H1 (cell line): ENCODE results near the gene RARRES2. TPM values are rescaled to one million over a fixed set of nuclear protein-coding genes. Genes with fewer than 3 reads are reported as not detected.
A peak's percentile ranks its signal among the peaks of the same experiment; 100 is the strongest.

Experiments
- BACH1 ChIP-seq: IDR thresholded peaks from 2 replicates; pipeline ENCODE4 v1.6.1; 2012; ENCODE audit warnings: low read length, improper control_type of control experiment
- CBX8 ChIP-seq: fragments of 300-800, 300-1000 bp; sonication (generic); IDR thresholded peaks from 2 replicates; pipeline ENCODE4 v1.7.1; 2016; ENCODE audit warnings: low read depth, low read length, borderline replicate concordance
- CHD7 ChIP-seq: fragments of 300-600 bp; sonication (generic); IDR thresholded peaks from 2 replicates; pipeline ENCODE4 v1.7.1; 2012; ENCODE audit warnings: low read length, moderate library complexity, mild to moderate bottlenecking, inconsistent platforms; ENCODE audit not compliant: insufficient replicate concordance
- HDAC2 ChIP-seq, 2 experiments: fragments of 300-600 bp in 1 of 2; sonication (generic) in 1 of 2; IDR thresholded peaks; 2 replicates each; pipeline ENCODE4 v1.6.1; 2011 to 2012; ENCODE audit warnings: low read depth in 2 of 2, low read length in 2 of 2, mild to moderate bottlenecking in 2 of 2, moderate library complexity in 2 of 2, borderline replicate concordance in 1 of 2, inconsistent platforms in 1 of 2
- KDM1A ChIP-seq: fragments of 200-600, 300-600 bp; sonication (generic); IDR thresholded peaks from 2 replicates; pipeline ENCODE4 v1.7.1; 2016; ENCODE audit warnings: mild to moderate bottlenecking, low read length, borderline replicate concordance
- RXRA ChIP-seq: IDR thresholded peaks from 2 replicates; pipeline ENCODE4 v1.6.1; 2011; ENCODE audit warnings: low read depth, mild to moderate bottlenecking, low read length, moderate library complexity; ENCODE audit not compliant: insufficient read depth
- SP1 ChIP-seq: IDR thresholded peaks from 2 replicates; pipeline ENCODE4 v1.6.1; 2011; ENCODE audit warnings: low read depth, low read length
- TBP ChIP-seq: IDR thresholded peaks from 2 replicates; pipeline ENCODE4 v1.6.1; 2011; ENCODE audit warnings: low read depth, low read length, improper control_type of control experiment
- TEAD4 ChIP-seq: IDR thresholded peaks from 2 replicates; pipeline ENCODE4 v1.6.1; 2012; ENCODE audit warnings: low read depth, low read length, inconsistent platforms, mixed read lengths
- polyA plus RNA-seq, 7 experiments: library from polyadenylated mRNA; depleted of rRNA in 3 of 7; stranded (reverse) in 5 of 7; unstranded in 2 of 7; fragments of >200 nt in 5 of 7; fragments of 200-250 nt in 2 of 7; gene quantifications; 1 replicate in 5 of 7; 2 replicates in 1 of 7; 4 replicates in 1 of 7; pipeline versions ENCODE4 v1.2.1 to v1.2.3, GENCODE V29; 2011 to 2013; ENCODE audit warnings: missing spikeins in 2 of 7, mixed read lengths in 2 of 7
- total RNA-seq: library from RNA; stranded (reverse); fragmentation: NEBNext Ultra II Directional; extraction: Animal tissue kit (Norgen Biotek cat#: 25700); gene quantifications from 2 replicates; pipeline ENCODE4 v1.2.1, GENCODE V29; 2021

RARRES2 gene
- total and polyA plus RNA-seq, 2 of the 8 experiments (the other 6 are each of a cell fraction or from before 2014, with no cell fraction given), result 254 to 441 TPM

- TF ChIP-seq CHD7, result no peak
- TF ChIP-seq CBX8, result no peak
- no peak for TF ChIP-seq KDM1A
- TF ChIP-seq HDAC2 (IDR thresholded peaks at IDR 0.05; ENCODE audit: borderline replicate concordance in 1 of 2, low read depth in 2 of 2, low read length in 2 of 2), result 0 out of 4 replicates have a peak, but pooled peaks of 1 of the 2 experiments have one; percentile 55
- TF ChIP-seq RXRA, result no peak
- TF ChIP-seq BACH1, result peak; percentile 26; the same call in 1 of the 2 replicates
- peak; percentile 97 for TF ChIP-seq TEAD4
- peak; percentile 34; the same call in 1 of the 2 replicates for TF ChIP-seq TBP
- TF ChIP-seq SP1, result peak; percentile 65
Observed at GRCh38 chr7:150368884-150369747, 27.7 kb upstream of the RARRES2 start (continued).
